ENCODE results near the gene ZCWPW1.

GRCh38 chr7:100360135-100360854, 68.2 kb downstream of the ZCWPW1 start:
- TF ChIP-seq, protein P1, sequence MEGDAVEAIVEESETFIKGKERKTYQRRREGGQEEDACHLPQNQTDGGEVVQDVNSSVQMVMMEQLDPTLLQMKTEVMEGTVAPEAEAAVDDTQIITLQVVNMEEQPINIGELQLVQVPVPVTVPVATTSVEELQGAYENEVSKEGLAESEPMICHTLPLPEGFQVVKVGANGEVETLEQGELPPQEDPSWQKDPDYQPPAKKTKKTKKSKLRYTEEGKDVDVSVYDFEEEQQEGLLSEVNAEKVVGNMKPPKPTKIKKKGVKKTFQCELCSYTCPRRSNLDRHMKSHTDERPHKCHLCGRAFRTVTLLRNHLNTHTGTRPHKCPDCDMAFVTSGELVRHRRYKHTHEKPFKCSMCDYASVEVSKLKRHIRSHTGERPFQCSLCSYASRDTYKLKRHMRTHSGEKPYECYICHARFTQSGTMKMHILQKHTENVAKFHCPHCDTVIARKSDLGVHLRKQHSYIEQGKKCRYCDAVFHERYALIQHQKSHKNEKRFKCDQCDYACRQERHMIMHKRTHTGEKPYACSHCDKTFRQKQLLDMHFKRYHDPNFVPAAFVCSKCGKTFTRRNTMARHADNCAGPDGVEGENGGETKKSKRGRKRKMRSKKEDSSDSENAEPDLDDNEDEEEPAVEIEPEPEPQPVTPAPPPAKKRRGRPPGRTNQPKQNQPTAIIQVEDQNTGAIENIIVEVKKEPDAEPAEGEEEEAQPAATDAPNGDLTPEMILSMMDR (conservative IDR thresholded peaks at IDR 0.05 in 1 of 2, IDR thresholded peaks at IDR 0.05 in 1 of 2; ENCODE audit: extremely low read depth in 1 of 2, insufficient read depth in 1 of 2, low read depth in 1 of 2, low read length in 2 of 2), result no peak
- no peak for TF ChIP-seq EZH2 (IDR thresholded peaks at IDR 0.05; ENCODE audit: borderline replicate concordance, low read length)
